WTC11 (cell line): ENCODE data around the gene CCDC92. TPM values are rescaled to one million over a fixed set of nuclear protein-coding genes. Genes with fewer than 3 reads are reported as not detected.

Experiments used
- ATAC-seq: fragments of 200-7000 bp; cut with Tn5 transposase; 2 replicates; pipeline ENCODE4 v1.10.0; 2021; ENCODE audit warnings: mild to moderate bottlenecking, moderate library complexity
- CTCF ChIA-PET: fragments of 300-600 bp; sonication (Branson Sonifier 250); formaldehyde crosslinking; loops from one replicate; lab custom pipeline; 2021; ENCODE audit warnings: antibody characterized with exemption; lab: Charles Lee
- POLR2A ChIA-PET: fragments of 350-600 bp; sonication (Branson Sonifier 250); formaldehyde crosslinking; loops from one replicate; lab custom pipeline; 2021; ENCODE audit warnings: antibody characterized with exemption; lab: Charles Lee
- DNase-seq: peaks from one replicate; pipeline ENCODE4 v3.0.0; 2021; ENCODE audit warnings: low spot score
- H3K27ac Mint-ChIP-seq: 2 replicates; pipeline ENCODE4 v1.8.0; 2021; ENCODE audit warnings: mixed read lengths
- H3K27me3 Mint-ChIP-seq: 2 replicates; pipeline ENCODE4 v1.8.0; 2021; ENCODE audit warnings: low read depth, mild to moderate bottlenecking, moderate library complexity, mixed read lengths
- H3K36me3 Mint-ChIP-seq: 2 replicates; pipeline ENCODE4 v1.8.0; 2021; ENCODE audit warnings: mixed read lengths
- H3K4me1 Mint-ChIP-seq: 2 replicates; pipeline ENCODE4 v1.8.0; 2022; ENCODE audit warnings: mixed read lengths
- H3K4me3 Mint-ChIP-seq: 2 replicates; pipeline ENCODE4 v1.8.0; 2021; ENCODE audit warnings: mild to moderate bottlenecking, moderate library complexity, mixed read lengths
- H3K9me3 Mint-ChIP-seq: 2 replicates; pipeline ENCODE4 v1.8.0; 2021; ENCODE audit warnings: mixed read lengths
- ATF1 ChIP-seq: sonication (generic); formaldehyde crosslinking; IDR thresholded peaks from 2 replicates; pipeline ENCODE4 v1.8.1; 2023; ENCODE audit warnings: mild to moderate bottlenecking, moderate library complexity, missing genetic modification reagents
- CBFB ChIP-seq: sonication (generic); formaldehyde crosslinking; IDR thresholded peaks from 2 replicates; pipeline ENCODE4 v1.8.1; 2022; ENCODE audit warnings: mild to moderate bottlenecking, low read depth, missing genetic modification reagents
- EMX1 ChIP-seq: fragments of 250-450 bp; sonication (Bioruptor Pico); IDR thresholded peaks from 2 replicates; pipeline ENCODE4 v1.8.0; 2021; ENCODE audit warnings: mild to moderate bottlenecking
- ETV6 ChIP-seq: sonication (generic); formaldehyde crosslinking; IDR thresholded peaks from 2 replicates; pipeline ENCODE4 v1.8.1; 2022; ENCODE audit warnings: mild to moderate bottlenecking, missing genetic modification reagents
- GABPB1 ChIP-seq: sonication (generic); formaldehyde crosslinking; IDR thresholded peaks from 2 replicates; pipeline ENCODE4 v1.8.1; 2023; ENCODE audit warnings: mild to moderate bottlenecking, missing genetic modification reagents
- GRHL2 ChIP-seq: fragments of 250-450 bp; sonication (Bioruptor Pico); IDR thresholded peaks from 2 replicates; pipeline ENCODE4 v1.8.0; 2022; ENCODE audit warnings: mild to moderate bottlenecking, moderate library complexity; ENCODE audit not compliant: insufficient replicate concordance, severe bottlenecking
- NFE2L1 ChIP-seq: sonication (generic); formaldehyde crosslinking; IDR thresholded peaks from 2 replicates; pipeline ENCODE4 v1.8.1; 2023; ENCODE audit warnings: missing genetic modification reagents
- NFYB ChIP-seq: sonication (generic); formaldehyde crosslinking; conservative IDR thresholded peaks from 2 replicates; pipeline ENCODE4 v1.8.0; 2022; ENCODE audit warnings: low read depth, missing genetic modification reagents
- OVOL2 ChIP-seq: fragments of 250-450 bp; sonication (Bioruptor Pico); IDR thresholded peaks from 2 replicates; pipeline ENCODE4 v1.9.0; 2021; ENCODE audit warnings: mild to moderate bottlenecking, borderline replicate concordance
- RORB ChIP-seq: fragments of 250-450 bp; sonication (Bioruptor Pico); IDR thresholded peaks from 2 replicates; pipeline ENCODE4 v1.9.0; 2021; ENCODE audit warnings: mild to moderate bottlenecking
- ZNF263 ChIP-seq: sonication (generic); formaldehyde crosslinking; IDR thresholded peaks from 2 replicates; pipeline ENCODE4 v1.8.1; 2022; ENCODE audit warnings: low read depth, mild to moderate bottlenecking, moderate library complexity, missing genetic modification reagents
- ZNF396 ChIP-seq: fragments of 250-450 bp; sonication (Bioruptor Pico); IDR thresholded peaks from 2 replicates; pipeline ENCODE4 v1.8.0; 2021; ENCODE audit warnings: mild to moderate bottlenecking, moderate library complexity, borderline replicate concordance
- ZNF423 ChIP-seq: fragments of 250-450 bp; sonication (Bioruptor Pico); IDR thresholded peaks from 2 replicates; pipeline ENCODE4 v2.1.2; 2022; ENCODE audit warnings: mild to moderate bottlenecking, moderate library complexity
- total RNA-seq: library from RNA; stranded (reverse); gene quantifications from 3 replicates; pipeline ENCODE4 v1.2.3, GENCODE V29; 2021
- TF ChIP-seq, protein P1 (sequence below): sonication (generic); formaldehyde crosslinking; IDR thresholded peaks from 2 replicates; pipeline ENCODE4 v1.8.0; 2022; ENCODE audit warnings: mild to moderate bottlenecking, missing genetic modification reagents
- TF ChIP-seq, protein P2 (sequence below): sonication (generic); formaldehyde crosslinking; IDR thresholded peaks from 2 replicates; pipeline ENCODE4 v1.8.1; 2023; ENCODE audit warnings: mild to moderate bottlenecking, missing genetic modification reagents
- TF ChIP-seq, protein P3 (sequence below): fragments of 200-600 bp; IDR thresholded peaks from 2 replicates; pipeline ENCODE4 v1.8.0; 2022; ENCODE audit warnings: antibody characterized with exemption
- TF ChIP-seq, protein P4 (sequence below): sonication (generic); formaldehyde crosslinking; IDR thresholded peaks from 2 replicates; pipeline ENCODE4 v1.8.1; 2022; ENCODE audit warnings: low read depth, mild to moderate bottlenecking, moderate library complexity, missing genetic modification reagents, borderline replicate concordance
- TF ChIP-seq, protein P5 (sequence below): sonication (generic); formaldehyde crosslinking; IDR thresholded peaks from 2 replicates; pipeline ENCODE4 v1.8.1; 2022; ENCODE audit warnings: low read depth, missing genetic modification reagents, borderline replicate concordance
- TF ChIP-seq, protein P6 (sequence below): sonication (generic); formaldehyde crosslinking; IDR thresholded peaks from 2 replicates; pipeline ENCODE4 v1.8.1; 2023; ENCODE audit warnings: mild to moderate bottlenecking, missing genetic modification reagents, moderate library complexity

CCDC92 gene
- total RNA-seq, 1 experiment from 2014 or later: 2.7 TPM

DNA sequence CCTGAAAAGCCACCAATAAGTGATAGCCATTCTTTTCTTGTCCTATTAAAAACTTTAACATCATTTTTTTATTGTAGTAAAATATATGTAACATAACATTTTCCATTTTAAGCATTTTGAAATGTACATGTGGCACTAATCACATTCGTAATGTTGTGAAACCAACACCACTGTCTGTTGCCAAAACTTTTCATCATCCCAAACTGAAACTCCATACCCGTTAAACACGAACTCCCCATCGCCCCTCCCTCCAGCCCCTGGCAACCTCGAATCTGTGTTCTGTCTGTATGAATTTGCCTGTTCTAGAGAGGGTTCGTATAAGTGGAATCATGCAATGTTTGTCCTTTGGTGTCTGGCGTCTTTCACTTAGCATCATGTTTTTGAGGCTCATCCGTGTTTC, 75.9 kb downstream of the CCDC92 start:
- TF ChIP-seq, protein P1, sequence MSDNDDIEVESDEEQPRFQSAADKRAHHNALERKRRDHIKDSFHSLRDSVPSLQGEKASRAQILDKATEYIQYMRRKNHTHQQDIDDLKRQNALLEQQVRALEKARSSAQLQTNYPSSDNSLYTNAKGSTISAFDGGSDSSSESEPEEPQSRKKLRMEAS (CRISPR knock-in tag): no peak
- TF ChIP-seq ATF1 (CRISPR knock-in tag): no peak
- TF ChIP-seq, protein P2, sequence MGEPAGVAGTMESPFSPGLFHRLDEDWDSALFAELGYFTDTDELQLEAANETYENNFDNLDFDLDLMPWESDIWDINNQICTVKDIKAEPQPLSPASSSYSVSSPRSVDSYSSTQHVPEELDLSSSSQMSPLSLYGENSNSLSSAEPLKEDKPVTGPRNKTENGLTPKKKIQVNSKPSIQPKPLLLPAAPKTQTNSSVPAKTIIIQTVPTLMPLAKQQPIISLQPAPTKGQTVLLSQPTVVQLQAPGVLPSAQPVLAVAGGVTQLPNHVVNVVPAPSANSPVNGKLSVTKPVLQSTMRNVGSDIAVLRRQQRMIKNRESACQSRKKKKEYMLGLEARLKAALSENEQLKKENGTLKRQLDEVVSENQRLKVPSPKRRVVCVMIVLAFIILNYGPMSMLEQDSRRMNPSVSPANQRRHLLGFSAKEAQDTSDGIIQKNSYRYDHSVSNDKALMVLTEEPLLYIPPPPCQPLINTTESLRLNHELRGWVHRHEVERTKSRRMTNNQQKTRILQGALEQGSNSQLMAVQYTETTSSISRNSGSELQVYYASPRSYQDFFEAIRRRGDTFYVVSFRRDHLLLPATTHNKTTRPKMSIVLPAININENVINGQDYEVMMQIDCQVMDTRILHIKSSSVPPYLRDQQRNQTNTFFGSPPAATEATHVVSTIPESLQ (CRISPR knock-in tag): no peak
- TF ChIP-seq, protein P3, sequence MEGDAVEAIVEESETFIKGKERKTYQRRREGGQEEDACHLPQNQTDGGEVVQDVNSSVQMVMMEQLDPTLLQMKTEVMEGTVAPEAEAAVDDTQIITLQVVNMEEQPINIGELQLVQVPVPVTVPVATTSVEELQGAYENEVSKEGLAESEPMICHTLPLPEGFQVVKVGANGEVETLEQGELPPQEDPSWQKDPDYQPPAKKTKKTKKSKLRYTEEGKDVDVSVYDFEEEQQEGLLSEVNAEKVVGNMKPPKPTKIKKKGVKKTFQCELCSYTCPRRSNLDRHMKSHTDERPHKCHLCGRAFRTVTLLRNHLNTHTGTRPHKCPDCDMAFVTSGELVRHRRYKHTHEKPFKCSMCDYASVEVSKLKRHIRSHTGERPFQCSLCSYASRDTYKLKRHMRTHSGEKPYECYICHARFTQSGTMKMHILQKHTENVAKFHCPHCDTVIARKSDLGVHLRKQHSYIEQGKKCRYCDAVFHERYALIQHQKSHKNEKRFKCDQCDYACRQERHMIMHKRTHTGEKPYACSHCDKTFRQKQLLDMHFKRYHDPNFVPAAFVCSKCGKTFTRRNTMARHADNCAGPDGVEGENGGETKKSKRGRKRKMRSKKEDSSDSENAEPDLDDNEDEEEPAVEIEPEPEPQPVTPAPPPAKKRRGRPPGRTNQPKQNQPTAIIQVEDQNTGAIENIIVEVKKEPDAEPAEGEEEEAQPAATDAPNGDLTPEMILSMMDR: no peak
- no peak for TF ChIP-seq ZNF263 (CRISPR knock-in tag)
- no peak for TF ChIP-seq GABPB1 (CRISPR knock-in tag)
- no peak for TF ChIP-seq ZNF423 (CRISPR knock-in tag)
- Mint-ChIP-seq H3K4me1 (peaks cover 12% of the 10 kb centered on the region), H3K9me3 (peaks cover 21% of the 10 kb centered on the region), H3K36me3 (no peaks in the 10 kb centered on the region; the same call in 1 of the 2 replicates), H3K4me3 (no peak overlapping the region), H3K27ac (no peak overlapping the region), H3K27me3 (peaks cover 16% of the 10 kb centered on the region)
- ChIA-PET POLR2A (no interaction called here), CTCF (no interaction called here)
- DNase-seq: no peak
- ATAC-seq: no peak

DNA sequence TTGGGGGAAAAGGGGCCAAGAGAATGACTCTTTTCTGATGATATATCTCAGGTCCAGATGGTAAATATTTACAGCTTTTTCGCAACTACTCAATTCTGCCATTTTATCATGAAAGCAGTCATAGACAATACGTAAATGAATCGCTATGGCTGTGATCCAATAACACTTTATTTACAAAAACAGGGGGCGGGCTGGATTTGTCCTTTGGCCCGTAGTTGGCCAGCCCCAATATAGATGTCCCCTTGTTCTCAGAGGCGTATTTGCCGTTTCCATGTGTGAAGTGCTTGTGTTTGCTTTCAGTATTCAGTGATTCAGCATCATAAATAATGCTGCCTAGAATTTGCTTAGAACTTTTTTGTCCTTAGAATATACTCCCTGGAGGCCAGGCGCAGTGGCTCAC, 77.2 kb downstream of the CCDC92 start:
- Mint-ChIP-seq H3K4me3 (no peak overlapping the region), H3K36me3 (no peaks in the 10 kb centered on the region; the same call in 1 of the 2 replicates), H3K27me3 (peaks cover 10% of the 10 kb centered on the region), H3K4me1 (peaks cover 11% of the 10 kb centered on the region), H3K27ac (no peak overlapping the region), H3K9me3 (peaks cover 15% of the 10 kb centered on the region)
- POLR2A ChIA-PET: no interaction called here
- CTCF ChIA-PET: no interaction called here
- no peak for ATAC-seq
- no peak for DNase-seq
- no peak for TF ChIP-seq OVOL2 (CRISPR knock-in tag)
- TF ChIP-seq NFE2L1 (CRISPR knock-in tag): no peak
- TF ChIP-seq, protein P4, sequence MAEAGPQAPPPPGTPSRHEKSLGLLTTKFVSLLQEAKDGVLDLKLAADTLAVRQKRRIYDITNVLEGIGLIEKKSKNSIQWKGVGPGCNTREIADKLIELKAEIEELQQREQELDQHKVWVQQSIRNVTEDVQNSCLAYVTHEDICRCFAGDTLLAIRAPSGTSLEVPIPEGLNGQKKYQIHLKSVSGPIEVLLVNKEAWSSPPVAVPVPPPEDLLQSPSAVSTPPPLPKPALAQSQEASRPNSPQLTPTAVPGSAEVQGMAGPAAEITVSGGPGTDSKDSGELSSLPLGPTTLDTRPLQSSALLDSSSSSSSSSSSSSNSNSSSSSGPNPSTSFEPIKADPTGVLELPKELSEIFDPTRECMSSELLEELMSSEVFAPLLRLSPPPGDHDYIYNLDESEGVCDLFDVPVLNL: no peak
- TF ChIP-seq ZNF396 (CRISPR knock-in tag): no peak
- no peak for TF ChIP-seq RORB
- TF ChIP-seq, all 79 proteins: peak for 0

DNA sequence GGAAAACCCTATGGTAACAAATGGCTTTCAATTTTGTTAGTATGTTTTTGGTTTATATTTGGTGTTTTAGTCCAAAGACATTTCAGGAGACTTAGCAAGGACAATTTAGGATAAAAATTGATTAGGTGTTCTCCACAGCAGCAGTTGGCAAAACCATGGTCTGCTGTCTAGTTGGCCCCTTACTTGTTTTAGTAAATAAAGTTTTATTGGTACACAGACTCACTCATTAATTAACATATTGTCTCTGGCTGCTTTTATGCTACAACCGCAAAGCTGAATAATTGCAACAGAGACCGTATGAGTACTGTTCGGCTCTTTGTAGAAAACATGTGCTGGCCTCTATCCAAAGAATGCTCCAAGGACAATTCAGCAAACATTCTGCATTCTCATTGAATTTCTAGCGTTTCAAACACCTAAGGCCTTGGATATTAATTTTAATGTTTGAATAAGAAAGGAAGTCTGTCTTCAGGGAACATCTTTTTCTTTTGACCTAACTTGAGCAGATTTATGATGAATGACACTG, 77.7 kb downstream of the CCDC92 start:
- Mint-ChIP-seq H3K9me3 (peaks cover 12% of the 10 kb centered on the region; the same call in 1 of the 2 replicates), H3K27me3 (peaks cover 9% of the 10 kb centered on the region), H3K36me3 (no peaks in the 10 kb centered on the region), H3K4me3 (no peak overlapping the region), H3K27ac (no peak overlapping the region), H3K4me1 (peaks cover 12% of the 10 kb centered on the region)
- DNase-seq: no peak
- TF ChIP-seq CBFB (CRISPR knock-in tag) (no peak), GRHL2 (no peak), NFE2L1 (CRISPR knock-in tag) (no peak), GABPB1 (CRISPR knock-in tag) (no peak), EMX1 (no peak), ETV6 (CRISPR knock-in tag) (no peak), NFYB (CRISPR knock-in tag) (no peak), ZNF396 (CRISPR knock-in tag) (no peak)
- TF ChIP-seq, protein P3: no peak
- TF ChIP-seq, protein P5, sequence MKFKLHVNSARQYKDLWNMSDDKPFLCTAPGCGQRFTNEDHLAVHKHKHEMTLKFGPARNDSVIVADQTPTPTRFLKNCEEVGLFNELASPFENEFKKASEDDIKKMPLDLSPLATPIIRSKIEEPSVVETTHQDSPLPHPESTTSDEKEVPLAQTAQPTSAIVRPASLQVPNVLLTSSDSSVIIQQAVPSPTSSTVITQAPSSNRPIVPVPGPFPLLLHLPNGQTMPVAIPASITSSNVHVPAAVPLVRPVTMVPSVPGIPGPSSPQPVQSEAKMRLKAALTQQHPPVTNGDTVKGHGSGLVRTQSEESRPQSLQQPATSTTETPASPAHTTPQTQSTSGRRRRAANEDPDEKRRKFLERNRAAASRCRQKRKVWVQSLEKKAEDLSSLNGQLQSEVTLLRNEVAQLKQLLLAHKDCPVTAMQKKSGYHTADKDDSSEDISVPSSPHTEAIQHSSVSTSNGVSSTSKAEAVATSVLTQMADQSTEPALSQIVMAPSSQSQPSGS (CRISPR knock-in tag): no peak
- TF ChIP-seq, protein P6, sequence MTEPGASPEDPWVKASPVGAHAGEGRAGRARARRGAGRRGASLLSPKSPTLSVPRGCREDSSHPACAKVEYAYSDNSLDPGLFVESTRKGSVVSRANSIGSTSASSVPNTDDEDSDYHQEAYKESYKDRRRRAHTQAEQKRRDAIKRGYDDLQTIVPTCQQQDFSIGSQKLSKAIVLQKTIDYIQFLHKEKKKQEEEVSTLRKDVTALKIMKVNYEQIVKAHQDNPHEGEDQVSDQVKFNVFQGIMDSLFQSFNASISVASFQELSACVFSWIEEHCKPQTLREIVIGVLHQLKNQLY: no peak
- ChIA-PET POLR2A (no interaction called here), CTCF (no interaction called here)
- ATAC-seq: no peak
